ENCODE measurements around the gene NHEJ1. TPM values are rescaled to one million over a fixed set of nuclear protein-coding genes. Genes with fewer than 3 reads are reported as not detected.

Gene NHEJ1
- total RNA-seq, 1 donor from 2014 or later, result 19.6 TPM

- Mint-ChIP-seq H3K9me3 (no peaks in the 10 kb centered on the region), H3K4me1 (ENCODE audit: unreplicated experiment) (no peaks in the 10 kb centered on the region), H3K27ac (no peak overlapping the region)
Measured at GRCh38 chr2:219025637-219026585, 134.7 kb downstream of the NHEJ1 start.

More at GRCh38 chr2:219025637-219026585, 134.7 kb downstream of the NHEJ1 start:
- no peak for TF ChIP-seq CTCF (conservative IDR thresholded peaks at IDR 0.05)
- Mint-ChIP-seq H3K36me3 (no peaks in the 10 kb centered on the region), H3K27me3 (peaks cover 42% of the 10 kb centered on the region), H3K4me3 (no peak overlapping the region)
- no peak for DNase-seq (ENCODE audit: extremely low spot score, unreplicated experiment)

Small RNAs within 50 kb of the gene (microRNA-seq; reads per million reads assigned to microRNA genes)
- gene MIR3131, result 7.4 reads per million, percentile 28 among the genes with 10 or more reads in this experiment

Other genes with a start within 250 kb of the NHEJ1 start
- gene CDK5R2, start 201.1 kb downstream of the NHEJ1 start, total RNA-seq (ENCODE audit: low replicate concordance), result 5.9 and 10.0 TPM in 2 replicates
- 12.5 and 51.1 TPM in 2 replicates for gene FEV, start 175.6 kb downstream of the NHEJ1 start, total RNA-seq (ENCODE audit: low replicate concordance)
- gene CRYBA2, start 167.4 kb downstream of the NHEJ1 start, total RNA-seq (ENCODE audit: low replicate concordance), result 77.3 and 179 TPM in 2 replicates
- 0.29 and 2.1 TPM in 2 replicates for gene CFAP65, start 119.3 kb downstream of the NHEJ1 start, total RNA-seq (ENCODE audit: low replicate concordance)
- 10.8 and 13.8 TPM in 2 replicates for gene IHH, start 99.9 kb downstream of the NHEJ1 start, total RNA-seq (ENCODE audit: low replicate concordance)
- gene SLC23A3, start 9.2 kb upstream of the NHEJ1 start, total RNA-seq (ENCODE audit: low replicate concordance), result 5.5 and 6.1 TPM in 2 replicates
- gene CNPPD1, start 16.1 kb upstream of the NHEJ1 start, total RNA-seq (ENCODE audit: low replicate concordance), result 37.8 and 54.0 TPM in 2 replicates
- gene RETREG2, start 17.5 kb upstream of the NHEJ1 start, total RNA-seq (ENCODE audit: low replicate concordance), result 86.2 and 88.7 TPM in 2 replicates
- gene ZFAND2B, start 46.0 kb upstream of the NHEJ1 start, total RNA-seq (ENCODE audit: low replicate concordance), result 25.9 and 28.2 TPM in 2 replicates
- gene ABCB6, start 58.1 kb upstream of the NHEJ1 start, total RNA-seq (ENCODE audit: low replicate concordance), result 40.4 and 70.7 TPM in 2 replicates
- 46.4 and 52.9 TPM in 2 replicates for gene ATG9A, start 68.8 kb upstream of the NHEJ1 start, total RNA-seq (ENCODE audit: low replicate concordance)
- gene ANKZF1, start 69.0 kb upstream of the NHEJ1 start, total RNA-seq (ENCODE audit: low replicate concordance), result 58.7 and 58.8 TPM in 2 replicates
- 4.4 and 16.1 TPM in 2 replicates for gene GLB1L, start 84.6 kb upstream of the NHEJ1 start, total RNA-seq (ENCODE audit: low replicate concordance)
- gene STK16, start 84.7 kb upstream of the NHEJ1 start, total RNA-seq (ENCODE audit: low replicate concordance), result 34.2 and 37.5 TPM in 2 replicates
- not detected in 2 replicates for gene TUBA4B, start 92.4 kb upstream of the NHEJ1 start, total RNA-seq (ENCODE audit: low replicate concordance)
- 25.4 and 81.1 TPM in 2 replicates for gene TUBA4A, start 93.1 kb upstream of the NHEJ1 start, total RNA-seq (ENCODE audit: low replicate concordance)
- gene DNAJB2, start 118.6 kb upstream of the NHEJ1 start, total RNA-seq (ENCODE audit: low replicate concordance), result 68.5 and 109 TPM in 2 replicates
- 17.5 and 35.6 TPM in 2 replicates for gene PTPRN, start 148.6 kb upstream of the NHEJ1 start, total RNA-seq (ENCODE audit: low replicate concordance)
- gene RESP18, start 171.9 kb upstream of the NHEJ1 start, total RNA-seq (ENCODE audit: low replicate concordance), result not detected in 2 replicates
- 54.1 and 56.1 TPM in 2 replicates for gene DNPEP, start 227.1 kb upstream of the NHEJ1 start, total RNA-seq (ENCODE audit: low replicate concordance)